ENCODE measurements around the gene PIP4K2C.

DNA sequence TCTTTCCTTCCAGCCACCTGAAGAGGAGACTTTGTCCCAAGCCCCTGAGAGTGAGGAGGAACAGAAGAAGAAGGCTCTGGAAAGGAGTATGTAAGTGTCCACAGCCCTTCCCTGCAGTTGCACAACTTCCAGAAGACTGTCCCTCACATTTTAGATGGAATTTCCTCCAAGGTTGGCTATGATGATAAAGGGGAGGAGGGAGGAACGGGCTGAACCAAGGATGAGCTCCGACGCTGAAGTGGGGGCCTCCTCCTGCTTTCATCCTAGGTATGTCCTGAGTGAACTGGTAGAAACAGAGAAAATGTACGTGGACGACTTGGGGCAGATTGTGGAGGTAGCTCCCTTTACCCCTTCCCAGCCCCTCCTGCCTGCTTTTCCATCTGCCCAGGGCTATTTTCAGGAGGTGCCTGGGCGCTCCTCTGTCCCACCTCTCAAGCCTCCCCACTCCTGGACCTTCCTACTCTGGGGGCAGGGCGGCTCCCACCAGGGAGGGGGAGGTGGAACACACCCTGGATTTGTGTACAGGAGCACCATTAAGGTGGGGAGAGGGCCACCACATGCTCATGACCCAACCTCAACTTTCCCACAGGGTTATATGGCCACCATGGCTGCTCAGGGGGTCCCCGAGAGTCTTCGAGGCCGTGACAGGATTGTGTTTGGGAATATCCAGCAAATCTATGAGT is 22.6 kb downstream of the PIP4K2C start:
- no peak for TF ChIP-seq MAFK (IDR thresholded peaks at IDR 0.05; ENCODE audit: partially characterized antibody)
- no peak for TF ChIP-seq POLR2A (IDR thresholded peaks at IDR 0.05; ENCODE audit: low read length)
- TF ChIP-seq, protein P1, sequence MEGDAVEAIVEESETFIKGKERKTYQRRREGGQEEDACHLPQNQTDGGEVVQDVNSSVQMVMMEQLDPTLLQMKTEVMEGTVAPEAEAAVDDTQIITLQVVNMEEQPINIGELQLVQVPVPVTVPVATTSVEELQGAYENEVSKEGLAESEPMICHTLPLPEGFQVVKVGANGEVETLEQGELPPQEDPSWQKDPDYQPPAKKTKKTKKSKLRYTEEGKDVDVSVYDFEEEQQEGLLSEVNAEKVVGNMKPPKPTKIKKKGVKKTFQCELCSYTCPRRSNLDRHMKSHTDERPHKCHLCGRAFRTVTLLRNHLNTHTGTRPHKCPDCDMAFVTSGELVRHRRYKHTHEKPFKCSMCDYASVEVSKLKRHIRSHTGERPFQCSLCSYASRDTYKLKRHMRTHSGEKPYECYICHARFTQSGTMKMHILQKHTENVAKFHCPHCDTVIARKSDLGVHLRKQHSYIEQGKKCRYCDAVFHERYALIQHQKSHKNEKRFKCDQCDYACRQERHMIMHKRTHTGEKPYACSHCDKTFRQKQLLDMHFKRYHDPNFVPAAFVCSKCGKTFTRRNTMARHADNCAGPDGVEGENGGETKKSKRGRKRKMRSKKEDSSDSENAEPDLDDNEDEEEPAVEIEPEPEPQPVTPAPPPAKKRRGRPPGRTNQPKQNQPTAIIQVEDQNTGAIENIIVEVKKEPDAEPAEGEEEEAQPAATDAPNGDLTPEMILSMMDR (IDR thresholded peaks at IDR 0.05): no peak
- no peak for TF ChIP-seq CHD4 (IDR thresholded peaks at IDR 0.05; ENCODE audit: borderline replicate concordance)

Data from A549 (cell line).